Activated naive CD4-positive, alpha-beta T cell treated with anti-CD3 and anti-CD28 coated beads for 36 hours (primary cell): ENCODE data around the gene NLRX1. TPM values are rescaled to one million over a fixed set of nuclear protein-coding genes. Genes with fewer than 3 reads are reported as not detected.
"Not testable (repeated sequence)": the region's sequence is repeated elsewhere in the genome, so short reads cannot be mapped to it uniquely, and the experiment has no call there.

Experiments
- CTCF ChIA-PET: fragments of 350-600 bp; sonication (Branson Sonifier 250); formaldehyde crosslinking; loops from one replicate; lab custom pipeline; 2021; ENCODE audit warnings: antibody characterized with exemption; lab: Charles Lee
- DNase-seq: peaks from one replicate; pipeline ENCODE4 v3.0.0-alpha.2; 2020
- H3K27ac Mint-ChIP-seq: one replicate; pipeline ENCODE4 v1.8.0; 2021; ENCODE audit warnings: mild to moderate bottlenecking, mixed read lengths
- H3K27me3 Mint-ChIP-seq: one replicate; pipeline ENCODE4 v1.8.0; 2021; ENCODE audit warnings: low read depth, mixed read lengths
- H3K36me3 Mint-ChIP-seq: one replicate; pipeline ENCODE4 v1.8.0; 2021; ENCODE audit warnings: low read depth, mixed read lengths
- H3K4me1 Mint-ChIP-seq: one replicate; pipeline ENCODE4 v1.8.0; 2021; ENCODE audit warnings: low read depth, mixed read lengths
- H3K4me3 Mint-ChIP-seq: one replicate; pipeline ENCODE4 v1.8.0; 2021; ENCODE audit warnings: mild to moderate bottlenecking, moderate library complexity, mixed read lengths
- H3K9me3 Mint-ChIP-seq: one replicate; pipeline ENCODE4 v1.8.0; 2021; ENCODE audit warnings: mixed read lengths
- intact Hi-C: fragments of 100-400 bp; cut with micrococcal nuclease; formaldehyde crosslinking; loops from one replicate; pipeline ENCODE4 v1.15.1; 2023
- total RNA-seq, 2 experiments: library from RNA; stranded (reverse); gene quantifications; one replicate each; pipeline ENCODE4 v1.2.3, GENCODE V29; 2021

The NLRX1 gene
- total RNA-seq, 2 experiments from 2014 or later, result 20.8 to 22.2 TPM

DNA sequence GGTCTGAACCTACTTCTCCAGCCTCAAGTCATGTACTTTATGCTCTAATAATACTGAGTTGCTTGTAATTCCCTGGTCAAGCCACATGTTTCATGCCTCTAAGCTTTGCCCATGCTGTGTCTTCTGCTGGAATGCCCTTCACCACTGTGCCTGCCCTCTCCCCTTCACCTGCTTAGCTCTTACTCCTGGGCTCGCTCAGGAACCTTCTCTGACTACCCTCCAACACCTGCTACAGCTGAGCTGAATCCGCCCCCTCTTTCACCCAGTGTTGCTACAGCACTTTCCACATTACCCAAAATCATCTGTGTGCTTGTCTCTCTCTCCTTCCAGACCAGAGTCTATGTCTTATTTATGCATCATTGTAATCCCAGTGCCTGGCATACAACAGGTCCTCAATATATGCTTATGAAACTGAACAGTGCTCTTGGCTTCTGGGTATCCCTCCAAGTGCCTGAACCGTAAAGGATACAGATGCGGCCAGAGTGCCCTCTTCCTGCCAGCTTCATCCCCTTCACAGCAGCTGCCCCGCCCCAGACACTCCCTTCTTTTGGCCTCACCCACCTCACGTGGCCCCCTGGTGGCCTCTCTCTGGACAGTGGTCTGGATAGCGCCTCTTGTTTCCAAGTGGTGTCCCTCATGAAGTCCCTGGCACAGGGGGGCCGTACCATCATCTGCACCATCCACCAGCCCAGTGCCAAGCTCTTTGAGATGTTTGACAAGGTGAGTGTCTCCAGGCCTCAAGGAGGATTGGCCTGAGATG, 12.6 kb upstream of the NLRX1 start:
- H3K4me3 Mint-ChIP-seq, result no peak overlapping the region
- no peaks in the 10 kb centered on the region for H3K36me3 Mint-ChIP-seq
- no peaks in the 10 kb centered on the region for H3K4me1 Mint-ChIP-seq
- CTCF ChIA-PET, result interaction anchor here (0.6 to 1.7 kb wide), 3 partner anchors 9 to 24 kb away, joined by 3 read pairs; no protein-coding TSS in a partner anchor
- no peaks in the 10 kb centered on the region for H3K9me3 Mint-ChIP-seq
- intact Hi-C loops, result no loop called here
- H3K27ac Mint-ChIP-seq, result no peak overlapping the region
- peak; percentile 22 for DNase-seq
- peaks cover 2% of the 10 kb centered on the region for H3K27me3 Mint-ChIP-seq

DNA sequence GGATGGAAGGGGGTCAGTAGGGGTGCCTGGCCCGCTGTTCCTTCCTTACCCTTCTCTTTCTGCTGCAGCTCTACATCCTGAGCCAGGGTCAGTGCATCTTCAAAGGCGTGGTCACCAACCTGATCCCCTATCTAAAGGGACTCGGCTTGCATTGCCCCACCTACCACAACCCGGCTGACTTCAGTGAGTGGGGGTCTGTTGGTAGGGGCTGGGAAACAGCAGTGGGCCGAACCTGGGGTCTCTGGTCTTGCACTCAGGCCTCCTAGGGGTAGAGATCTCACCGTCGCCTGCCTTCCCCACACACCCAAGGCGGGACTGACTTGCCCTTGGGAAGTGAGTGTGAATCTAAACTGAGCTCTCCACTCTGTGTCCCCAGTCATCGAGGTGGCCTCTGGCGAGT, 12.0 kb upstream of the NLRX1 start:
- no peaks in the 10 kb centered on the region for H3K4me1 Mint-ChIP-seq
- H3K9me3 Mint-ChIP-seq, result no peaks in the 10 kb centered on the region
- H3K27ac Mint-ChIP-seq, result no peak overlapping the region
- H3K4me3 Mint-ChIP-seq, result no peak overlapping the region
- peaks cover 2% of the 10 kb centered on the region for H3K27me3 Mint-ChIP-seq
- intact Hi-C loops, result no loop called here
- DNase-seq, result no peak
- no peaks in the 10 kb centered on the region for H3K36me3 Mint-ChIP-seq
- CTCF ChIA-PET, result interaction anchor here (0.6 to 1.7 kb wide), 4 partner anchors 8 to 39 kb away, joined by 3 read pairs; no protein-coding TSS in a partner anchor

DNA sequence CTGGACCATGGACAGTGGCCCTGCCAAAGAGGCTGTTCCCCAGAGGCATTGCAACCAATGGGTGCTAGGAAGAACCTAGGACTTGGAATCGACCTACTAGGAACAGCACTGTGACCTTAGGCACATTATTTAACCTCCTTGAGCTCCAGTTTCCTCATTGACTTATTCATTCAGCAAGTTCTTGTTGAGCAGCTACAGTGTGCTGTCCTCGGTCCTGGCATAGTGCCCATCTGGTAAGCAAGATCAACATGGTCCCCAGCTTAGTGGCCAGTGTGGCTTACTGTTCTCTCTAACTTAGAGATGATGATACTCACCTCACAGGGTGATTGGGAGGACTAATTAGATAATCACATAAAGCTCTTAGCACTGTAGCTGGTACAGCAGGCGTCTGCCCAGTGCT, 11.5 kb upstream of the NLRX1 start:
- H3K27ac Mint-ChIP-seq, result no peak overlapping the region
- H3K4me3 Mint-ChIP-seq, result no peak overlapping the region
- no peak for DNase-seq
- intact Hi-C loops, result no loop called here
- H3K9me3 Mint-ChIP-seq, result no peaks in the 10 kb centered on the region
- CTCF ChIA-PET, result interaction anchor here (0.6 to 1.0 kb wide), 4 partner anchors 9 to 54 kb away, joined by 3 to 5 read pairs (median 4); partner anchors contain the start of gene NLRX1
- peaks cover 2% of the 10 kb centered on the region for H3K27me3 Mint-ChIP-seq
- no peaks in the 10 kb centered on the region for H3K4me1 Mint-ChIP-seq
- no peaks in the 10 kb centered on the region for H3K36me3 Mint-ChIP-seq

DNA sequence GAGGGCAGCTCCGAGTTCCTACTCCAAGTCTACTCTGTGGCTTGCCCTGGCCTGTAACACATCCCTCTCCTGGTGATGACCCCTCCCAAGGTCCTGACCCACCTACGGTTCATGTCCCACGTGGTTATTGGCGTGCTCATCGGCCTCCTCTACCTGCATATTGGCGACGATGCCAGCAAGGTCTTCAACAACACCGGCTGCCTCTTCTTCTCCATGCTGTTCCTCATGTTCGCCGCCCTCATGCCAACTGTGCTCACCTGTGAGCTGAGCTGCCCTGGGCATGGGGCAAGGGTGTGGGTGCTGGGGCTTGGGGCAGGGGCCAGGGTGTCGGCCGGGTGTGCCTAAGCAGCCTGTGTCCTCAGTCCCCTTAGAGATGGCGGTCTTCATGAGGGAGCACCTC, 10.1 kb upstream of the NLRX1 start:
- CTCF ChIA-PET, result interaction anchor here (0.6 to 1.0 kb wide), 2 partner anchors 38 to 180 kb away, joined by 3 to 4 read pairs; no protein-coding TSS in a partner anchor

DNA sequence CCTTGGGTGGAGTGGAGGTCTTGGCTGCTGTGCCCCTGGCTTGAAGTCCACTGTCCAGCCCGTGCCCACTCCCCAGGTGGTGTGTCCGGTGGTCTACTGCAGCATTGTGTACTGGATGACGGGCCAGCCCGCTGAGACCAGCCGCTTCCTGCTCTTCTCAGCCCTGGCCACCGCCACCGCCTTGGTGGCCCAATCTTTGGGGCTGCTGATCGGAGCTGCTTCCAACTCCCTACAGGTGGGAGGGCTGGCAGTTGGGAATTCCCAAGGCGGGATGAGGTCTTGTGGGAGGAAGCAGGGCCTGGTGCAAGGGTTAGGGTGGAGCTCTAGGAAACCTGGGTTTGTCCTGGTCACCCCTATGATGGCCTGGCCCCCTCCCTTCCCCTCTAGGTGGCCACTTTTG, 8.4 kb upstream of the NLRX1 start:
- H3K36me3 Mint-ChIP-seq, result no peaks in the 10 kb centered on the region

More for the DNA sequence above, 10.1 kb upstream of the NLRX1 start:
- Mint-ChIP-seq H3K9me3 (no peaks in the 10 kb centered on the region), H3K27ac (no peak overlapping the region), H3K4me3 (no peak overlapping the region), H3K4me1 (no peaks in the 10 kb centered on the region), H3K27me3 (peaks cover 2% of the 10 kb centered on the region), H3K36me3 (no peaks in the 10 kb centered on the region)
- intact Hi-C loops, result no loop called here
- no peak for DNase-seq

DNA sequence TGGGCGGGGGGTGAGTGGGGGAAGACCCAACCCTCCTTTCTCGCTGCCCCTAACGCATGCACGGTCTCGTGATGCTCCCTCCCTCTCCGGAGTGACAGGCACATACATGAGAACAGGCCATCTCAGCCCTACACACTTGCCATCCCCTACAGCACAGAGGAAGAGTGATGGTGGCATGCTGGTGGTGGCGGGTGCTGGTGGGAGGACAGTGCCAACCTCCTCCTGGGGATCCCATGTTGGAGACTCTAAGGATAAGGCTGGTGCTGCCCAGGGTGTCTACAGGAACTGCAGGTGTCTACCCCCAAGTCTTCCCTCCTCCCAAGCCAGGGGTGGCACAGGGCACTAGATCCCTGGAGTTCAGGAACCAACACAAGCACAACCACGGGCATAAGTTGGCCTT, 6.7 kb upstream of the NLRX1 start:
- Mint-ChIP-seq H3K9me3 (no peaks in the 10 kb centered on the region), H3K4me3 (no peak overlapping the region), H3K36me3 (no peaks in the 10 kb centered on the region), H3K27ac (no peak overlapping the region), H3K27me3 (no peaks in the 10 kb centered on the region), H3K4me1 (no peaks in the 10 kb centered on the region)
- intact Hi-C loops, result no loop called here
- CTCF ChIA-PET, result no interaction called here
- DNase-seq, result no peak

More for the DNA sequence above, 8.4 kb upstream of the NLRX1 start:
- no peak overlapping the region for H3K27ac Mint-ChIP-seq
- CTCF ChIA-PET, result interaction anchor here (0.6 to 1.9 kb wide), 3 partner anchors 9 to 167 kb away, joined by 4 to 7 read pairs (median 4); partner anchors contain the start of gene NLRX1
- H3K27me3 Mint-ChIP-seq, result peaks cover 2% of the 10 kb centered on the region
- no peak overlapping the region for H3K4me3 Mint-ChIP-seq
- no peaks in the 10 kb centered on the region for H3K9me3 Mint-ChIP-seq
- H3K4me1 Mint-ChIP-seq, result no peaks in the 10 kb centered on the region
- intact Hi-C loops, result no loop called here
- DNase-seq, result no peak

DNA sequence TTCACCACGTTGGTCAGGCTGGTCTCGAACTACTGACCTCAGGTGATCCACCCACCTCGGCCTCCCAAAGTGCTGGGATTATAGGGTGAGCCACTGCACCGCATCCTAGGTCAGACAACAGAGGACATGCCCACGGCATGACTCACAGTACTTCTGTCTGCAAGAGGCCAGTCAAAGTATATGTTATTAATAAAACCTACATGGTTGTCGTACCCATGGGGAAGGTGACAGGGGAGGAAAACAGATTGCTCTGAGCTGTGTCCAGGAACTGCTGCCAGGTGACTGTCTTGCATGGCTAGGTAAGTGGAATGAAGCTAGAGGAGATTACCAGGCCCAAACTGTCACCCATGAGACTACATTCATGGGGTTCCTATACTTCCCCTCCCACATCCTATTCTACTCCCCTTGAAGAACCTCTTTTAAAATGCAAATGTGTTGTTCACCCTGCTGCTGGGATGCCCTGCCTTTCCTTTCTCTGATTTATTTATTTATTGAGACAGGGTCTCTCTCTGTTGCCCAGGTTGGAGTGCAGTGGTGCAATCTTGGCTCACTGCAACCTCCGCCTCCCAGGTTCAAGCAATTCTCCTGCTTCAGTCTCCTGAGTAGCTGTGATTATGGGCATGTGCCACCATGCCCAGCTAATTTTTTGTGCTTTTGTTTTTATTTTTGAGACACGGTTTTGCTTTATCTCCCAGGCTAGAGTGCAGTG, 2.0 kb upstream of the NLRX1 start:
- Mint-ChIP-seq H3K9me3 (no peaks in the 10 kb centered on the region), H3K27me3 (no peaks in the 10 kb centered on the region), H3K4me1 (peaks cover 6% of the 10 kb centered on the region), H3K36me3 (no peaks in the 10 kb centered on the region), H3K4me3 (no peak overlapping the region), H3K27ac (no peak overlapping the region)
- CTCF ChIA-PET, result interaction anchor here (0.7 to 6.2 kb wide), 6 partner anchors 9 to 172 kb away, joined by 3 to 47 read pairs (median 4); partner anchors contain the start of gene CBL
- intact Hi-C loops, result no loop called here
- DNase-seq, result no peak

DNA sequence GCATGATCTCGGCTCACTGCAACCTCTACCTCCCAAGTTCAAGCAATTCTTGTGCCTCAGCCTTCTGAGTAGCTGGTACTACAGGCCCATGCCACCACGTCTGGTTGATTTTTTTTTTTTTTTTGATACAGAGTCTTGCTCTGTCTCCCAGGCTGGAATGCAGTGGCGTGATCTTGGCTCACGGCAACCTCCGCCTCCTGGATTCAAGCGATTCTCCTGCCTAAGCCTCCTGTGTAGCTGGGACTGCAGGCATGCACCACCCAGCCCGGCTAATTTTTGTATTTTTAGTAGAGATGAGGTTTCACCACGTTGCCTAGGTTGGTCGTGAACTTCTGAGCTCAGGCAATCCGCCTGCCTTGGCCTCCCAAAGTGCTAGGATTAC, 1.5 kb upstream of the NLRX1 start:
- H3K4me1 Mint-ChIP-seq, H3K27me3 Mint-ChIP-seq, intact Hi-C loops, H3K36me3 Mint-ChIP-seq, H3K9me3 Mint-ChIP-seq, H3K27ac Mint-ChIP-seq, H3K4me3 Mint-ChIP-seq, DNase-seq: not testable (repeated sequence)
- CTCF ChIA-PET, result interaction anchor here (0.7 to 6.2 kb wide), 5 partner anchors 16 to 171 kb away, joined by 3 to 47 read pairs (median 5); partner anchors contain the start of gene CBL

DNA sequence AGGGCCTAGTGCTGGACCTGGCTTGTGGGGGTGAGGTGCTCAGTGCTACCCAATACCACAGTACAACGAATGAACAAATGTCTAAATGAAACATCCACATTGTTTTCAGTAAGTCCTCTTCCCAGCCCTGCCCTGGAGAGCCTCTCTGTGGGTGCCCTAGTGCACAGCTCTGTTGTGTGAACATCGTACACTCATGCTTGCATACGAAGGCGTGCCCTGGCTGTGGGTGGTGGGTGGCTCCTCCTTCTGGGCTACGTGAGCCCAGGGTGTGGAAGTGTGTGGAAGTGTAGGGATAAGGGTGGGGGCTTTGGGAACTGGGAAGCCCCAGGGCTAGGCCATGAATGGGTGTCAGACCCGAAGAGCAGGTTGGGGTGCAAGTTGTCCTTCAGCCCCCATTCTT, 592 bp upstream of the NLRX1 start:
- DNase-seq, result no peak
- no peaks in the 10 kb centered on the region for H3K9me3 Mint-ChIP-seq
- CTCF ChIA-PET, result interaction anchor here (1.9 to 6.2 kb wide), 2 partner anchors 28 to 170 kb away, joined by 6 to 47 read pairs; no protein-coding TSS in a partner anchor

DNA sequence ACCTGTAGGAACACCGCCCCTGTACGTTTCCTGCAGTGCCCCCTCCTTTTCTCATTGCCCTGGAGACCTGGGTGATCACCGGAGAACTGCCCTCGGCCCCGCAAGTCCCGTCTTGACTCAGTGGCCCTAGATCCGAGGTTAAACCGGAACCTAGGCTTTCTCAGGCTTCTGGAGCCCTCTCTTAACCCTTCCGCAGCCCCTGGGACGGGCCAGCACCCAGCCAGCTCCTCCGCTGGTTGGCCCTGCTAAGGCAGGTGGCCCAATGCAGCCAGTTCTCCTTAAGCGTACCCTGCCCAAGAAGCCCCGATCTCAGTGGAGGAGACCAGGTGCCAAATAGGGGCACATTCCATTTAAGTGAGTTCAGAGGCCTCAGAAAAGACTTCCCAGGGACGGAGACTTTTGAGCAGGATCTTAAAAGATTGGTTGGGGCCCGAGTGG, 776 bp downstream of the NLRX1 start:
- Mint-ChIP-seq H3K27ac (peak overlapping the region; percentile 82), H3K27me3 (no peaks in the 10 kb centered on the region), H3K4me1 (peaks cover 6% of the 10 kb centered on the region), H3K4me3 (peak overlapping the region; percentile 92), H3K9me3 (no peaks in the 10 kb centered on the region), H3K36me3 (no peaks in the 10 kb centered on the region)
- CTCF ChIA-PET, result interaction anchor here (0.7 to 6.2 kb wide), 24 partner anchors 8 to 154 kb away, joined by 3 to 47 read pairs (median 4); partner anchors contain the start of genes C2CD2L, CBL, HMBS and MCAM
- peak; percentile 66 for DNase-seq
- intact Hi-C loops, result loop anchor here (2.0 kb wide), 2 partner anchors 38 to 68 kb away; partner anchors contain the start of genes CBL and DPAGT1

More for the DNA sequence above, 592 bp upstream of the NLRX1 start:
- Mint-ChIP-seq H3K4me1 (peaks cover 6% of the 10 kb centered on the region), H3K27ac (no peak overlapping the region), H3K4me3 (peak overlapping the region; percentile 60), H3K27me3 (no peaks in the 10 kb centered on the region), H3K36me3 (no peaks in the 10 kb centered on the region)
- intact Hi-C loops, result loop anchor here (1.0 to 2.0 kb wide), 6 partner anchors 29 to 155 kb away; partner anchors contain the start of genes CBL, DPAGT1, HINFP and VPS11

DNA sequence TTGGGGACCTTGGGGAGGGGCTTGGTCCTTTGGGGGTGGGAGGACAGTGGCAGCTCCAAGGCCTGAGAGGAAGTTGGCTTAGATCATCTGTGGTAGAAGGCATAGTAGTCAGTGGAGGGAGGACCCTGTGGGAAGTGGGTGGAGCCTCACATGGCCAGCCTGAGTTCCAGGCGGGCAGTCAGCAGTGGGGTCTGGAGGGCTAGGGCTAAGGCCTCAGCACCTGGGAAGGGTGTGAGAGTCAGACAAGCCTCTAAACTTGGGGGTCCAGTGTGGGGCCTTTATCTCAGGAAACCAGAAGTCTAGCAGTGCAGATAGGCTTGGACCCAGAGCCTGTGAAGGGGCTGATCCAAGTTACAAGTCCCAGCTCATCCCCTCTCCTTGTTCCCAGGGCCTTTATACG, 4.0 kb downstream of the NLRX1 start:
- peaks cover 15% of the 10 kb centered on the region for H3K4me1 Mint-ChIP-seq
- peaks cover 3% of the 10 kb centered on the region for H3K36me3 Mint-ChIP-seq
- intact Hi-C loops, result no loop called here
- CTCF ChIA-PET, result no interaction called here
- H3K27ac Mint-ChIP-seq, result no peak overlapping the region
- no peak overlapping the region for H3K4me3 Mint-ChIP-seq
- H3K27me3 Mint-ChIP-seq, result no peaks in the 10 kb centered on the region
- DNase-seq, result no peak
- no peaks in the 10 kb centered on the region for H3K9me3 Mint-ChIP-seq

DNA sequence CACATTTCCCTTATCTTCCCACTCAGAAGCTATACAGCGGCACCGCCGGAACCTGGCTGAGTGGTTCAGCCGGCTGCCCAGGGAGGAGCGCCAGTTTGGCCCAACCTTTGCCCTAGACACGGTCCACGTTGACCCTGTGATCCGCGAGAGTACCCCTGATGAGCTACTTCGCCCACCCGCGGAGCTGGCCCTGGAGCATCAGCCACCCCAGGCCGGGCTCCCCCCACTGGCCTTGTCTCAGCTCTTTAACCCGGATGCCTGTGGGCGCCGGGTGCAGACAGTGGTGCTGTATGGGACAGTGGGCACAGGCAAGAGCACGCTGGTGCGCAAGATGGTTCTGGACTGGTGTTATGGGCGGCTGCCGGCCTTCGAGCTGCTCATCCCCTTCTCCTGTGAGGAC, 4.9 kb downstream of the NLRX1 start:
- intact Hi-C loops, result no loop called here
- DNase-seq, result no peak
- Mint-ChIP-seq H3K27ac (no peak overlapping the region), H3K27me3 (no peaks in the 10 kb centered on the region), H3K4me1 (peaks cover 23% of the 10 kb centered on the region), H3K9me3 (no peaks in the 10 kb centered on the region), H3K4me3 (no peak overlapping the region), H3K36me3 (peaks cover 3% of the 10 kb centered on the region)
- CTCF ChIA-PET, result interaction anchor here (0.6 to 1.0 kb wide), 2 partner anchors 17 to 22 kb away, joined by 3 read pairs; no protein-coding TSS in a partner anchor
